B cell (primary cell): Measurements from ENCODE around the gene ARHGAP22.

Source experiments
- EZH2 ChIP-seq: IDR thresholded peaks from 2 replicates; pipeline ENCODE4 v1.6.1; 2012; ENCODE audit warnings: borderline replicate concordance, low read depth, mild to moderate bottlenecking, moderate library complexity, low read length; ENCODE audit not compliant: insufficient read depth, poor library complexity, severe bottlenecking
- TF ChIP-seq, protein P1 (sequence below): fragments of 200-600 bp; IDR thresholded peaks from one replicate; pipeline ENCODE4 v1.8.0; 2022; ENCODE audit warnings: antibody characterized with exemption, mild to moderate bottlenecking

DNA sequence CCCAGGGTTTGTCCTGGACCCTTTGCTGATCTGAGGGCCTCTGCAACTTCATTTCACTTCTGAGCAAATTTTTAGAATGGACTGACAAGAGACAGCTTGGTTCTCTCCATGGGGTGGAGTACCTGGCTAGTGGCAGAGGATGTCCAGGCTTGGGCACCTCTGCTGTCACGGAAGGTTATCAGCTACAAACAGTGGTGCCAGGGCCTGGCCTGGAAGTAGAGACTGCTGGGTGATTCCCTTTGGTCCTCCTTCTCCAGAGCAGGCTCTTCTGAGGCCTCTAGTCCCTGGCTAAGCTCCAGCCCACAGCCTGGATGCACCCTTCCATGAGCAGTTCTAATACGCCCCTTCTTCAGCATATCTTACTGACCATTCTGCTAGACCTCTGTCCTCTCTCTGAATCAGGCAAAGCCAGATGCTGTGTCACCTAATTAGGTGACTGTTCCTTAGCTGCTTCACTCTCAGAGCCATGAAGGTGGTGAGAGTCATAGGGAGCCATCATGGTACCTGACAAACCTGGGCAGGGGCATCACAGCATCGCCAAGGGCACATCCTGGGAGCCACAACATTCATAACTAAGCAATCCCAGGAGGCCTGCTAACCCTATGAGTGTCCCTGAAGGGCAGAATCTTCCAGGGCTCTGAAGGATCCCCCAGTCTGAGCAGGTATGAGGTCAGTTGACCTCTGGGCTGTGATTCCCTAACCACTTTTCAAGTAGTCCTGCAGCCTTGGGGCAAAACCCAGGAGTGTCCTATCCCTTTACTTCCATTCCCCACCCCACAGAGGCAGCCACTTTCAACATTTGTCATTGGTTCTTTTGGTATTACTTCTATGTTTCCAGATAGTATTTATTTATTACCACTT is 4.0 kb downstream of the ARHGAP22 start:
- TF ChIP-seq, protein P1, sequence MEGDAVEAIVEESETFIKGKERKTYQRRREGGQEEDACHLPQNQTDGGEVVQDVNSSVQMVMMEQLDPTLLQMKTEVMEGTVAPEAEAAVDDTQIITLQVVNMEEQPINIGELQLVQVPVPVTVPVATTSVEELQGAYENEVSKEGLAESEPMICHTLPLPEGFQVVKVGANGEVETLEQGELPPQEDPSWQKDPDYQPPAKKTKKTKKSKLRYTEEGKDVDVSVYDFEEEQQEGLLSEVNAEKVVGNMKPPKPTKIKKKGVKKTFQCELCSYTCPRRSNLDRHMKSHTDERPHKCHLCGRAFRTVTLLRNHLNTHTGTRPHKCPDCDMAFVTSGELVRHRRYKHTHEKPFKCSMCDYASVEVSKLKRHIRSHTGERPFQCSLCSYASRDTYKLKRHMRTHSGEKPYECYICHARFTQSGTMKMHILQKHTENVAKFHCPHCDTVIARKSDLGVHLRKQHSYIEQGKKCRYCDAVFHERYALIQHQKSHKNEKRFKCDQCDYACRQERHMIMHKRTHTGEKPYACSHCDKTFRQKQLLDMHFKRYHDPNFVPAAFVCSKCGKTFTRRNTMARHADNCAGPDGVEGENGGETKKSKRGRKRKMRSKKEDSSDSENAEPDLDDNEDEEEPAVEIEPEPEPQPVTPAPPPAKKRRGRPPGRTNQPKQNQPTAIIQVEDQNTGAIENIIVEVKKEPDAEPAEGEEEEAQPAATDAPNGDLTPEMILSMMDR, result no peak
- no peak for TF ChIP-seq EZH2
